ENCODE measurements around the gene C12orf75. TPM values are rescaled to one million over a fixed set of nuclear protein-coding genes. Genes with fewer than 3 reads are reported as not detected.
"Not testable (repeated sequence)": the region's sequence is repeated elsewhere in the genome, so short reads cannot be mapped to it uniquely, and the experiment has no call there.

Gene C12orf75
- polyA plus RNA-seq, 3 donors: 60.8 to 89.2 (median 71.7) TPM

- DNase-seq (ENCODE audit: extremely low read depth in 1 of 11, low read depth in 9 of 11, low spot score in 4 of 11): no peak
Measured at GRCh38 chr12:105325117-105325516, 5.4 kb upstream of the C12orf75 start.

GRCh38 chr12:105329926-105330282 is 587 bp upstream of the C12orf75 start:
- DNase-seq (ENCODE audit: extremely low read depth in 1 of 11, low read depth in 9 of 11, low spot score in 4 of 11): no peak

GRCh38 chr12:105330931-105331804 is 677 bp downstream of the C12orf75 start:
- peak in 1 of 11 donors; percentile 40 for DNase-seq (ENCODE audit: extremely low read depth in 1 of 11, low read depth in 9 of 11, low spot score in 4 of 11)

- no peak for DNase-seq (ENCODE audit: extremely low read depth in 1 of 11, low read depth in 9 of 11, low spot score in 4 of 11)
Measured at GRCh38 chr12:105331805-105332251, 1.3 kb downstream of the C12orf75 start.

GRCh38 chr12:105332286-105332685 is 1.8 kb downstream of the C12orf75 start:
- not testable (repeated sequence) for DNase-seq (ENCODE audit: extremely low read depth in 1 of 11, low read depth in 9 of 11, low spot score in 4 of 11)

GRCh38 chr12:105332925-105333324 is 2.4 kb downstream of the C12orf75 start:
- DNase-seq (ENCODE audit: extremely low read depth in 1 of 11, low read depth in 9 of 11, low spot score in 4 of 11): no peak

GRCh38 chr12:105334001-105334400 is 3.5 kb downstream of the C12orf75 start:
- DNase-seq (ENCODE audit: extremely low read depth in 1 of 11, low read depth in 9 of 11, low spot score in 4 of 11): no peak

GRCh38 chr12:105334582-105334981 is 4.1 kb downstream of the C12orf75 start:
- DNase-seq (ENCODE audit: extremely low read depth in 1 of 11, low read depth in 9 of 11, low spot score in 4 of 11): no peak

- DNase-seq (ENCODE audit: extremely low read depth in 1 of 11, low read depth in 9 of 11, low spot score in 4 of 11): no peak
Measured at GRCh38 chr12:105335856-105336255, 5.4 kb downstream of the C12orf75 start.

GRCh38 chr12:105336411-105336810 is 5.9 kb downstream of the C12orf75 start:
- no peak for DNase-seq (ENCODE audit: extremely low read depth in 1 of 11, low read depth in 9 of 11, low spot score in 4 of 11)

GRCh38 chr12:105337391-105337790 is 6.9 kb downstream of the C12orf75 start:
- DNase-seq (ENCODE audit: extremely low read depth in 1 of 11, low read depth in 9 of 11, low spot score in 4 of 11): no peak

- DNase-seq (ENCODE audit: extremely low read depth in 1 of 11, low read depth in 9 of 11, low spot score in 4 of 11): peak in 2 of 11 donors; percentile 18 to 27
Measured at GRCh38 chr12:105338966-105339365, 8.5 kb downstream of the C12orf75 start.

- no peak for DNase-seq (ENCODE audit: extremely low read depth in 1 of 11, low read depth in 9 of 11, low spot score in 4 of 11)
Measured at GRCh38 chr12:105341010-105341409, 10.5 kb downstream of the C12orf75 start.

GRCh38 chr12:105341620-105342019 is 11.1 kb downstream of the C12orf75 start:
- DNase-seq (ENCODE audit: extremely low read depth in 1 of 11, low read depth in 9 of 11, low spot score in 4 of 11): not testable (repeated sequence)

- no peak for DNase-seq (ENCODE audit: extremely low read depth in 1 of 11, low read depth in 9 of 11, low spot score in 4 of 11)
Measured at GRCh38 chr12:105342464-105342863, 12.0 kb downstream of the C12orf75 start.

GRCh38 chr12:105343836-105344235 is 13.3 kb downstream of the C12orf75 start:
- no peak for DNase-seq (ENCODE audit: extremely low read depth in 1 of 11, low read depth in 9 of 11, low spot score in 4 of 11)

- no peak for DNase-seq (ENCODE audit: extremely low read depth in 1 of 11, low read depth in 9 of 11, low spot score in 4 of 11)
Measured at GRCh38 chr12:105347499-105347898, 17.0 kb downstream of the C12orf75 start.

- no peak for DNase-seq (ENCODE audit: extremely low read depth in 1 of 11, low read depth in 9 of 11, low spot score in 4 of 11)
Measured at GRCh38 chr12:105348142-105348541, 17.7 kb downstream of the C12orf75 start.

GRCh38 chr12:105348561-105348960 is 18.1 kb downstream of the C12orf75 start:
- no peak for DNase-seq (ENCODE audit: extremely low read depth in 1 of 11, low read depth in 9 of 11, low spot score in 4 of 11)

GRCh38 chr12:105349138-105349537 is 18.6 kb downstream of the C12orf75 start:
- DNase-seq (ENCODE audit: extremely low read depth in 1 of 11, low read depth in 9 of 11, low spot score in 4 of 11): no peak

GRCh38 chr12:105351523-105351922 is 21.0 kb downstream of the C12orf75 start:
- no peak for DNase-seq (ENCODE audit: extremely low read depth in 1 of 11, low read depth in 9 of 11, low spot score in 4 of 11)

All from renal cortex interstitium (tissue), 11 donors.